ENCODE data around the gene TPD52L2. TPM values are rescaled to one million over a fixed set of nuclear protein-coding genes. Genes with fewer than 3 reads are reported as not detected.

TPD52L2 gene
- total RNA-seq, 4 donors from 2014 or later = 57.7 to 92.4 (median 59.8) TPM

GRCh38 chr20:63919130-63919529 is 54.1 kb downstream of the TPD52L2 start:
- Histone ChIP-seq H3K4me1 (peaks cover 3 to 5% of the 10 kb centered on the region in 2 donors), H3K4me3 (no peak overlapping the region), H3K36me3 (peaks cover 0 to 5% of the 10 kb centered on the region in 2 donors), H3K9me3 (no peaks in the 10 kb centered on the region), H3K27ac (no peak overlapping the region), H3K27me3 (no peaks in the 10 kb centered on the region)
- ATAC-seq (no peak), DNase-seq (no peak)
- in situ Hi-C loops (cut with MboI; ENCODE audit: low sequenced_read_pairs in 4 of 4) = no loop called here
- intact Hi-C loops (cut with DNase I; ENCODE audit: low total_unique reads) = no loop called here
- TF ChIP-seq POLR2A (IDR thresholded peaks at IDR 0.05) (no peak), CTCF (IDR thresholded peaks at IDR 0.05 in 4 of 5, conservative IDR thresholded peaks at IDR 0.05 in 1 of 5) (no peak)

GRCh38 chr20:63920226-63920625 is 55.2 kb downstream of the TPD52L2 start:
- intact Hi-C loops (cut with DNase I; ENCODE audit: low total_unique reads) (no loop called here), in situ Hi-C loops (cut with MboI; ENCODE audit: low sequenced_read_pairs in 4 of 4) (no loop called here)
- ATAC-seq (no peak), DNase-seq (no peak)
- peaks cover 0 to 5% of the 10 kb centered on the region in 2 donors for H3K36me3 ChIP-seq
- H3K4me3 ChIP-seq = no peak overlapping the region
- TF ChIP-seq POLR2A (IDR thresholded peaks at IDR 0.05) (no peak), CTCF (IDR thresholded peaks at IDR 0.05 in 4 of 5, conservative IDR thresholded peaks at IDR 0.05 in 1 of 5) (no peak)
- peaks cover 3 to 5% of the 10 kb centered on the region in 2 donors for H3K4me1 ChIP-seq
- H3K9me3 ChIP-seq = no peaks in the 10 kb centered on the region
- H3K27ac ChIP-seq = no peak overlapping the region
- H3K27me3 ChIP-seq = no peaks in the 10 kb centered on the region

DNA sequence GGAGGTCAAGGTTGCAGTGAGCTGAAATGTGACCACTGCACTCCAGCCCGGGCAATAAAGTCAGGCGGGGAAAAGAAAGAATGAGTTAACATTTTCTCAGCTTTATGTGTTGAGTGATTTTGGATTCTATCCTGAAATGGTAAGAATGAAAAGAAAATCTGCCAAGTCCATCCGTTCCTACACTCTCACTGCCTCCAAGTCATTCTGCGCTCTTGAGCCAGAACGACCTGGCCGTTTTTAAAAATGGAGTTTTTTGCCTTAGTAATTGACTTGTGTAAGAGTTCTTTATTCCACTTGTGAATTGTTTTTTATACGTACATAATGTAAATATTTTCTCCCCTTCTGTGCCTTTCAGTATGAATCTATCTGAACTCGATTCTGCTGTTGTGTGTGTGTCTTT is 58.6 kb downstream of the TPD52L2 start:
- Histone ChIP-seq H3K4me1 (peaks cover 0 to 10% of the 10 kb centered on the region in 2 donors), H3K9me3 (no peaks in the 10 kb centered on the region), H3K27me3 (no peaks in the 10 kb centered on the region), H3K27ac (no peak overlapping the region), H3K36me3 (peaks cover 0 to 7% of the 10 kb centered on the region in 2 donors), H3K4me3 (no peak overlapping the region)
- in situ Hi-C loops (cut with MboI; ENCODE audit: low sequenced_read_pairs in 4 of 4) = no loop called here
- ATAC-seq = no peak
- TF ChIP-seq POLR2A (IDR thresholded peaks at IDR 0.05) (no peak), CTCF (IDR thresholded peaks at IDR 0.05 in 4 of 5, conservative IDR thresholded peaks at IDR 0.05 in 1 of 5) (no peak)
- intact Hi-C loops (cut with DNase I; ENCODE audit: low total_unique reads) = no loop called here
- DNase-seq = no peak

DNA sequence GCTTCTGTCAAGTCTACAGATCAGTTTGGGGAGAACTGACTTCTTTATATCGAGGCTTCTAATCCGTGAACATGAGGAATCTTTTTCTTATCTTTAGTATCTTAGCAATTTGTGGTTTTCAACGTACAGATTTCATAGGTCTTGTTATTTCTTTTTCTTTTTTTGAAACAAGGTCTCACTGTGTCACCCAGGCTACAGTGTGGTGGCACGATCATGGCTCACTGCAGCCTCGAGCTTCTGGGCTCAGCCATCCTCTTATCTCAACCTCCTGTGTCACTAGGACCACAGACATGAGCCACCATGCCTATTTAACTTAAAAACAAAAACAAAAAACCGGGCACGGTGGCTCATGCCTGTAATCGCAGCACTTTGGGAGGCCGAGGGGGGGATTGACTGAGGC is 59.2 kb downstream of the TPD52L2 start:
- Histone ChIP-seq H3K27ac (no peak overlapping the region), H3K4me3 (no peak overlapping the region), H3K9me3 (no peaks in the 10 kb centered on the region), H3K4me1 (peaks cover 0 to 10% of the 10 kb centered on the region in 2 donors), H3K36me3 (peaks cover 0 to 13% of the 10 kb centered on the region in 2 donors), H3K27me3 (no peaks in the 10 kb centered on the region)
- intact Hi-C loops (cut with DNase I; ENCODE audit: low total_unique reads) = no loop called here
- ATAC-seq (no peak), DNase-seq (no peak)
- TF ChIP-seq CTCF (IDR thresholded peaks at IDR 0.05 in 4 of 5, conservative IDR thresholded peaks at IDR 0.05 in 1 of 5) (no peak), POLR2A (IDR thresholded peaks at IDR 0.05) (no peak)
- in situ Hi-C loops (cut with MboI; ENCODE audit: low sequenced_read_pairs in 4 of 4) = no loop called here

DNA sequence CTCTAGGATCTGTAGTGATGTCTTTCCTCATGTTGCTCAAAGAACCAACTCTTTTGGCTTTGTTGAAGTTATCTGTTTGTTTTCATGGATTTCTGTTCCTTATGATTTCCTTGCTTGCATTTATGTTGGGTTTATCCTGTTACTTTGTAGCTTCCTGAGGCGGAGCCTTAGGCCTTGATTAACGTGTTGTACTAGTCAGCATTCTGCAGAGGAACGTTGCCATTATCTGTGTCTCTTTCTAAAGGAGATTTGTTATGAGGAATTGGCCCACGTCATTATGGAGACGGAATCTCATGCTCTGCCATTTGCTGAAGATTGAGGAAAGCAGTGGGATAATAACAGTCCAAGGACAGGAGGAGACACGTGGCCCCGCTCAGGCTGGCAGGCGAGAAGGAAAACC is 61.2 kb downstream of the TPD52L2 start:
- no peaks in the 10 kb centered on the region for H3K9me3 ChIP-seq
- intact Hi-C loops (cut with DNase I; ENCODE audit: low total_unique reads) = no loop called here
- no peak for DNase-seq
- no peak overlapping the region for H3K4me3 ChIP-seq
- in situ Hi-C loops (cut with MboI; ENCODE audit: low sequenced_read_pairs in 4 of 4) = no loop called here
- no peak for ATAC-seq
- H3K27ac ChIP-seq = no peak overlapping the region
- TF ChIP-seq POLR2A (IDR thresholded peaks at IDR 0.05) (no peak), CTCF (IDR thresholded peaks at IDR 0.05 in 4 of 5, conservative IDR thresholded peaks at IDR 0.05 in 1 of 5) (no peak)
- H3K27me3 ChIP-seq = no peaks in the 10 kb centered on the region
- peaks cover 0 to 34% of the 10 kb centered on the region in 2 donors for H3K36me3 ChIP-seq
- peaks cover 0 to 10% of the 10 kb centered on the region in 2 donors for H3K4me1 ChIP-seq

All from gastrocnemius medialis (tissue), 4 donors.